Measurements from ENCODE around the gene FLCN.

GRCh38 chr17:17275971-17276370 lies 39.0 kb upstream of the FLCN start:
- TF ChIP-seq GATA3 (IDR thresholded peaks at IDR 0.05; ENCODE audit: low read depth, low read length) (no peak), GATA2 (IDR thresholded peaks at IDR 0.05; ENCODE audit: low read depth, low read length) (no peak)
